ENCODE data around the gene EYA2. TPM values are rescaled to one million over a fixed set of nuclear protein-coding genes. Genes with fewer than 3 reads are reported as not detected.

The EYA2 gene
- total and polyA plus RNA-seq, 11 donors = 0.30 to 4.2 (median 0.70) TPM

DNA sequence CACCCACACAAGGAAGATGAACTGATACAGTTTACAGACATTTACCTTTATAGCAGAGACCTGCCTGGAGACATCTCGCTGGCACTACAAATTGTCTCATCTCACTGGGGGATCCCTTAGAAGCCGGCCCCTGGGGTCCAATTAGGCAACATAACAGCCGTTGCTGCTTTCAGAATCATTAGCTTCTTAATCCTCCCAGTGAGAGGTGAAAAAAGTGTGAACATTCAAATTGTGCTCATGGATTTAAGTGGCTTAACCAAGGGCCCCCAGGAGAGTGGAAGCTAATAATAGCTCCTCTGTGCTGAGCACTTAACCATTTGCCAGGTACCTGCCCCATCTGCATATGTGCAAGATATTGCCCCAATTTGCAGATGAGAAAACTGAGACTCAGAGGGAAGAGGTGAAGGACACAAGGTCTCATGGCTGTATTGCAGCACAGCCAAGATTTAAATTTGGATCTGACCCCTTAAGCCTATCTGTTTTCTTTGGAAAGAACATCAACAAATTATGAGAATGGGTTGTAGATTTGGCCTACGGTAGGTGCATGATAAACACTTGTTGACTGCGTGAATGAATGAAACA, 101.0 kb downstream of the EYA2 start:
- Histone ChIP-seq H3K27me3 (peaks cover 0 to 60% (median 0%) of the 10 kb centered on the region in 9 donors), H3K9me3 (no peaks in the 10 kb centered on the region), H3K4me1 (no peaks in the 10 kb centered on the region), H3K4me3 (no peak overlapping the region), H3K27ac (no peak overlapping the region), H3K36me3 (no peaks in the 10 kb centered on the region)
- WGBS, 4 donors = 44 to 66% (median 56%) methylated on average over 5 of the region's 5 CpGs
- DNase-seq = no peak
- ATAC-seq = no peak
- TF ChIP-seq, protein P1, sequence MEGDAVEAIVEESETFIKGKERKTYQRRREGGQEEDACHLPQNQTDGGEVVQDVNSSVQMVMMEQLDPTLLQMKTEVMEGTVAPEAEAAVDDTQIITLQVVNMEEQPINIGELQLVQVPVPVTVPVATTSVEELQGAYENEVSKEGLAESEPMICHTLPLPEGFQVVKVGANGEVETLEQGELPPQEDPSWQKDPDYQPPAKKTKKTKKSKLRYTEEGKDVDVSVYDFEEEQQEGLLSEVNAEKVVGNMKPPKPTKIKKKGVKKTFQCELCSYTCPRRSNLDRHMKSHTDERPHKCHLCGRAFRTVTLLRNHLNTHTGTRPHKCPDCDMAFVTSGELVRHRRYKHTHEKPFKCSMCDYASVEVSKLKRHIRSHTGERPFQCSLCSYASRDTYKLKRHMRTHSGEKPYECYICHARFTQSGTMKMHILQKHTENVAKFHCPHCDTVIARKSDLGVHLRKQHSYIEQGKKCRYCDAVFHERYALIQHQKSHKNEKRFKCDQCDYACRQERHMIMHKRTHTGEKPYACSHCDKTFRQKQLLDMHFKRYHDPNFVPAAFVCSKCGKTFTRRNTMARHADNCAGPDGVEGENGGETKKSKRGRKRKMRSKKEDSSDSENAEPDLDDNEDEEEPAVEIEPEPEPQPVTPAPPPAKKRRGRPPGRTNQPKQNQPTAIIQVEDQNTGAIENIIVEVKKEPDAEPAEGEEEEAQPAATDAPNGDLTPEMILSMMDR (IDR thresholded peaks at IDR 0.05) = no peak
- TF ChIP-seq POLR2A (IDR thresholded peaks at IDR 0.05) = no peak
- intact Hi-C loops (cut with DNase I) = no loop called here

DNA sequence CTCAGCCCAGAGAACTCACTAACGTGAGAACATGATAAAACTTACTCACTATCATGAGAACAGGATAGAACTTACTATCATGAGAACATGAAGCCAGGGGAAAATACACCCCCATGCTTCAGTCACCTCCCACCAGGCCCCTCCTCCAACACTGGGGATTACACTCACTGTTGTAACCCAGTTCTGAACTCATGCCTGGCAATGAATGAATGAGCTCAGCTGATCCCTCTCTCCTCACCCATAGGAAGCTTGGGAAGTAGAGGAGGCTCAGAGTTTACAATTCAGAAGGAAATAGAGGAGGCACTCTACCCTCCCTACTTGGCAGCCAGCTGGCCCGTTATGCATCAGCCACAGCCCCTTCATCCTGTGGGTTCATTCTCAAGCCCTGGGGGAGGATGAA, 102.5 kb downstream of the EYA2 start:
- no peaks in the 10 kb centered on the region for H3K9me3 ChIP-seq
- H3K4me3 ChIP-seq = no peak overlapping the region
- H3K36me3 ChIP-seq = no peaks in the 10 kb centered on the region
- H3K4me1 ChIP-seq = no peaks in the 10 kb centered on the region
- ATAC-seq (no peak), DNase-seq (no peak)
- intact Hi-C loops (cut with DNase I) = no loop called here
- TF ChIP-seq POLR2A (IDR thresholded peaks at IDR 0.05) = no peak
- TF ChIP-seq, protein P1 (IDR thresholded peaks at IDR 0.05) = no peak
- H3K27ac ChIP-seq = no peak overlapping the region
- H3K27me3 ChIP-seq = peaks cover 0 to 50% (median 0%) of the 10 kb centered on the region in 9 donors
- WGBS, 4 donors = 54 to 81% (median 67%) methylated on average over 2 of the region's 2 CpGs

DNA sequence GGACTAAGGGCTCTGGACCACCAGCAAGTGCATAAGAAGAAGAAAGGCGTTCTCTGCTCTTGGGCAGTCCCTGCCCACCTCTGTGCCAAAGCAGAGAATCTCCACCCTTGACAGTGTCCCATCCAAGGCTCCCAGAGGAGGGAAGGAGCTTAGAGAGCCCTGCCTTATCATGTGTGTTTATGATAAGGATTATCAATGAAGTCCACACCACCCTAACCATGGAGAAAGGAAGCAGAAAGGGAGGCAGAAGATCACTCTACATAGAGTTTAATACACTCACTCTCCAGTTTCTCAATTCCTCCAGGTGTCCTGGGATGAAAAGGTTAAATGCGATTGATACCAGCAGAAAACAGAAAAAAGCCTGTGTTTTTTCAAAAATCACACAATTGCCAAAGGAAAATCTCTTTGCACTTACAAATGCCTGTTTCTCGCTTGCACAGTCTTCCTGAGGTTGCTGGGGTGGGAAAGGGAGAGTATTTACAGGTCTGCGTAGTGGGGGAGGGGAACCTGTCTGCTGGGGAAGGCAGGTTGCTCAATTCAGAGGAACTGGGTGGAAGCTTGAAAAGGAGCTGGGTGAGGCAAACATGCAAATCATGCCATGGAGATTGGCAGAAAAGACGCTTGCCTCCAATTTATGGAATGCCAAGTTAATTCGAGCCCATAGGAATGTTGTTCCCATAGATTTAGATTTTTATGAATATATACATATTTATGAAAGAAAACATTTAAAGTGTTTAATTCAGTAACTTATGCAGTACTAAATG, 104.0 kb downstream of the EYA2 start:
- Histone ChIP-seq H3K4me3 (no peak overlapping the region), H3K27ac (no peak overlapping the region), H3K27me3 (peaks cover 0 to 45% (median 0%) of the 10 kb centered on the region in 9 donors), H3K9me3 (peaks cover 0 to 1% (median 0%) of the 10 kb centered on the region in 12 donors), H3K4me1 (no peaks in the 10 kb centered on the region), H3K36me3 (no peaks in the 10 kb centered on the region)
- intact Hi-C loops (cut with DNase I) = no loop called here
- TF ChIP-seq, protein P1 (IDR thresholded peaks at IDR 0.05) = no peak
- no peak for TF ChIP-seq POLR2A (IDR thresholded peaks at IDR 0.05)
- ATAC-seq (no peak), DNase-seq (no peak)
- 51 to 57% (median 56%) methylated on average over 6 of the region's 6 CpGs for WGBS, 4 donors

DNA sequence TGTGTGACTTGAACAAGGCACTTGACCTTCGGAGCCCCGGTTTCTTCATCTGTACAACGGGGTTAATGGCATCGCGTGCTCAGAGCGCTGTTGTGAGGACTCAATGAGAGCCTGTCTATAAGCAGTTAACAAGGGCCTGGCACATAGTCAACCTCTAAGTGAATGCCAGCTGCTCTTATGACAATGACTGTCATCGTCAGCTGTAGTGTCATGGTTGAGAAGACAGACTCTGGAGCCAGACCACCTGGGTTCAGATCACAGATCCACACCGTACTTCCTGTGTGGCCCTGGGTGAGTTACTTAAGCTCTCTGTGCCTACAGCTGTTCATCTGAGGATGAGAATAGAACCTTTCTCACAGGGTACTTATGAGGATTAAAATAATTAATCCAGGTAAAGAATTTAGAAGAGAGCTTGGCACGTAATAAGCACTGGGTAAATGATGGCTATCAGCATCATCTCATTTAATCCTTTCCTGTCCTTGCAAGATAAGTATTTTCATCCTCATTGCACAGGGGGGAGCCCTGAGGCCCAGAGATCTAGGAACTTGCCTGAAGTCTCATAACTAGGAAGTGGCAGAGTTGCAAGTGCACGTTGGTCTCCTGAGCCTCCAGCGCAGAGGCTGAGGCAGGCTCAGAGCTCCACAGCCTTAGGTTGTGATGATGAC, 105.3 kb downstream of the EYA2 start:
- intact Hi-C loops (cut with DNase I) = no loop called here
- ATAC-seq = no peak
- H3K4me1 ChIP-seq = no peaks in the 10 kb centered on the region
- no peak overlapping the region for H3K4me3 ChIP-seq
- DNase-seq = no peak
- no peak overlapping the region for H3K27ac ChIP-seq
- H3K9me3 ChIP-seq = peaks cover 0 to 10% (median 0%) of the 10 kb centered on the region in 12 donors
- no peak for TF ChIP-seq POLR2A (IDR thresholded peaks at IDR 0.05)
- TF ChIP-seq, protein P1 (IDR thresholded peaks at IDR 0.05) = no peak
- peaks cover 0 to 47% (median 0%) of the 10 kb centered on the region in 9 donors for H3K27me3 ChIP-seq
- WGBS, 4 donors = 81 to 85% (median 83%) methylated on average over 8 to 11 of the region's 11 CpGs
- no peaks in the 10 kb centered on the region for H3K36me3 ChIP-seq

Measured in heart left ventricle (tissue), 16 donors.